Neural progenitor cell (in vitro differentiated cells): Measurements from ENCODE around the gene GTF2H2C. TPM values are rescaled to one million over a fixed set of nuclear protein-coding genes. Genes with fewer than 3 reads are reported as not detected.
"Not testable (repeated sequence)": the region's sequence is repeated elsewhere in the genome, so short reads cannot be mapped to it uniquely, and the experiment has no call there.

Source experiments
- DNase-seq: peaks from one replicate; pipeline ENCODE4 v3.0.0-alpha.2; 2016; ENCODE audit warnings: low spot score
- H2AFZ ChIP-seq: fragments of 200-600 bp; sonication (generic); replicated peaks from 2 replicates; pipeline ENCODE4 v1.6.1; 2016; ENCODE audit warnings: antibody characterized with exemption
- H3F3A ChIP-seq: fragments of 200-600 bp; sonication (generic); 2 replicates; pipeline ENCODE4 v1.6.1; 2016; ENCODE audit warnings: antibody characterized with exemption, low read depth
- H3K27ac ChIP-seq: fragments of 200-600 bp; sonication (generic); 2 replicates; pipeline ENCODE4 v1.5.1; 2016; ENCODE audit warnings: mild to moderate bottlenecking
- H3K27me3 ChIP-seq: fragments of 200-600 bp; sonication (generic); 2 replicates; pipeline ENCODE4 v1.6.1; 2016; ENCODE audit warnings: mild to moderate bottlenecking, moderate library complexity
- H3K36me3 ChIP-seq: fragments of 200-600 bp; sonication (generic); 2 replicates; pipeline ENCODE4 v1.5.1; 2016
- H3K4me1 ChIP-seq: fragments of 200-600 bp; sonication (generic); 2 replicates; pipeline ENCODE4 v1.6.1; 2016; ENCODE audit warnings: mixed run types
- H3K4me2 ChIP-seq: fragments of 200-600 bp; sonication (generic); 2 replicates; pipeline ENCODE4 v1.6.1; 2016
- H3K4me3 ChIP-seq: fragments of 200-600 bp; sonication (generic); 2 replicates; pipeline ENCODE4 v1.5.1; 2016
- H3K79me2 ChIP-seq: fragments of 200-600 bp; sonication (generic); 2 replicates; pipeline ENCODE4 v1.6.1; 2016; ENCODE audit warnings: low read depth
- H3K9ac ChIP-seq: fragments of 200-600 bp; sonication (generic); 2 replicates; pipeline ENCODE4 v1.6.1; 2016
- H3K9me3 ChIP-seq: fragments of 200-600 bp; sonication (generic); 2 replicates; pipeline ENCODE4 v1.5.1; 2016; ENCODE audit warnings: low read depth
- H4K20me1 ChIP-seq: fragments of 200-600 bp; sonication (generic); 2 replicates; pipeline ENCODE4 v1.6.1; 2016; ENCODE audit warnings: low read depth
- H3K27ac Mint-ChIP-seq: 3 replicates; pipeline ENCODE4 v1.8.0; 2021; ENCODE audit warnings: mixed read lengths
- H3K27me3 Mint-ChIP-seq: 2 replicates; pipeline ENCODE4 v1.8.0; 2022; ENCODE audit warnings: low read depth, mild to moderate bottlenecking, inconsistent platforms, moderate library complexity, mixed read lengths; ENCODE audit not compliant: insufficient read depth
- H3K36me3 Mint-ChIP-seq: 3 replicates; pipeline ENCODE4 v1.8.0; 2021; ENCODE audit warnings: mixed read lengths
- H3K4me1 Mint-ChIP-seq: 3 replicates; pipeline ENCODE4 v1.8.0; 2021; ENCODE audit warnings: mixed read lengths
- H3K4me3 Mint-ChIP-seq: 3 replicates; pipeline ENCODE4 v1.8.0; 2021; ENCODE audit warnings: mild to moderate bottlenecking, moderate library complexity, mixed read lengths
- H3K9me3 Mint-ChIP-seq: 3 replicates; pipeline ENCODE4 v1.8.0; 2020; ENCODE audit warnings: mixed read lengths
- CTCF ChIP-seq: fragments of 200-600 bp; sonication (generic); IDR thresholded peaks from 2 replicates; pipeline ENCODE4 v1.5.1; 2017; ENCODE audit warnings: antibody characterized with exemption, mild to moderate bottlenecking
- EZH2 ChIP-seq: fragments of 200-600 bp; sonication (generic); IDR thresholded peaks from 2 replicates; pipeline ENCODE4 v1.6.1; 2017; ENCODE audit warnings: antibody characterized with exemption, mild to moderate bottlenecking, moderate library complexity
- EZH2phosphoT487 ChIP-seq: fragments of 200-600 bp; sonication (generic); IDR thresholded peaks from 2 replicates; pipeline ENCODE4 v1.6.1; 2017; ENCODE audit warnings: antibody characterized with exemption
- total RNA-seq: library from RNA; depleted of rRNA; stranded (reverse); fragments of >200 nt; gene quantifications from 2 replicates; pipeline ENCODE4 v1.2.3, GENCODE V29; 2015; ENCODE audit warnings: low replicate concordance

The GTF2H2C gene
- 70.5 and 71.9 TPM in 2 replicates for total RNA-seq

GRCh38 chr5:69559908-69560330 lies at the start of gene GTF2H2C:
Gene GTF2H2C (plus strand): TSS chr5:69560191. CDS start chr5:69565133, 4,942 bp downstream.
- peak within 1 kb of the TSS; percentile 73 for H3K4me2 ChIP-seq
- H3K27me3 Mint-ChIP-seq, H3K36me3 ChIP-seq, H3K9me3 ChIP-seq, H3K4me1 Mint-ChIP-seq, H3K9ac ChIP-seq, H3K4me1 ChIP-seq, H3K27ac Mint-ChIP-seq, H3K27me3 ChIP-seq, H4K20me1 ChIP-seq, H3K27ac ChIP-seq, H3K9me3 Mint-ChIP-seq, H3K36me3 Mint-ChIP-seq, H3F3A ChIP-seq: not testable (repeated sequence)
- peak within 1 kb of the TSS; percentile 44 for H2AFZ ChIP-seq
- DNase-seq = peak; percentile 82
- peaks cover 10% of the 10 kb centered on the region for H3K79me2 ChIP-seq
- H3K4me3 Mint-ChIP-seq = peak within 1 kb of the TSS; percentile 95
- peak; percentile 54 for TF ChIP-seq CTCF
- H3K4me3 ChIP-seq = peak within 1 kb of the TSS; percentile 50

- Histone ChIP-seq H3K9me3 (no peaks in the 10 kb centered on the region), H3K27me3 (no peaks in the 10 kb centered on the region), H3F3A (no peaks in the 10 kb centered on the region), H3K36me3 (peaks cover 6% of the 10 kb centered on the region), H4K20me1 (no peaks in the 10 kb centered on the region), H3K27ac (no peak overlapping the region), H3K4me3 (no peak overlapping the region), H2AFZ (no peak overlapping the region), H3K4me2 (no peak overlapping the region), H3K4me1 (no peaks in the 10 kb centered on the region), H3K79me2 (no peaks in the 10 kb centered on the region), H3K9ac (no peak overlapping the region)
- no peak for DNase-seq
- TF ChIP-seq EZH2phosphoT487 (no peak), CTCF (no peak), EZH2 (no peak)
- peaks cover 7% of the 10 kb centered on the region for H3K36me3 Mint-ChIP-seq
- no peaks in the 10 kb centered on the region for H3K4me1 Mint-ChIP-seq
- H3K9me3 Mint-ChIP-seq = peaks cover 2% of the 10 kb centered on the region
- H3K4me3 Mint-ChIP-seq = no peak overlapping the region
- H3K27ac Mint-ChIP-seq = no peak overlapping the region
- H3K27me3 Mint-ChIP-seq = no peaks in the 10 kb centered on the region
Measured at GRCh38 chr5:69510694-69511093, 49.3 kb upstream of the GTF2H2C start.

GRCh38 chr5:69512740-69513260 lies 47.2 kb upstream of the GTF2H2C start:
- Histone ChIP-seq H3F3A (no peaks in the 10 kb centered on the region), H3K27ac (no peak overlapping the region), H4K20me1 (no peaks in the 10 kb centered on the region), H3K4me3 (no peak overlapping the region), H3K9ac (no peak overlapping the region), H2AFZ (no peak overlapping the region), H3K36me3 (peaks cover 6% of the 10 kb centered on the region), H3K79me2 (no peaks in the 10 kb centered on the region), H3K4me1 (no peaks in the 10 kb centered on the region), H3K27me3 (no peaks in the 10 kb centered on the region), H3K4me2 (no peak overlapping the region), H3K9me3 (no peaks in the 10 kb centered on the region)
- Mint-ChIP-seq H3K4me1 (no peaks in the 10 kb centered on the region), H3K36me3 (peaks cover 7% of the 10 kb centered on the region), H3K27ac (no peak overlapping the region), H3K9me3 (peaks cover 4% of the 10 kb centered on the region), H3K4me3 (no peak overlapping the region), H3K27me3 (no peaks in the 10 kb centered on the region)
- no peak for DNase-seq
- TF ChIP-seq CTCF (no peak), EZH2 (no peak), EZH2phosphoT487 (no peak)

- not testable (repeated sequence) for H3K27me3 ChIP-seq, H3K79me2 ChIP-seq, H3K4me1 ChIP-seq, H3K4me1 Mint-ChIP-seq, H3F3A ChIP-seq, H3K9me3 Mint-ChIP-seq, H3K4me3 Mint-ChIP-seq, H3K9ac ChIP-seq, H3K9me3 ChIP-seq, H3K36me3 ChIP-seq, H2AFZ ChIP-seq, DNase-seq, H3K27ac ChIP-seq, H3K4me2 ChIP-seq, H3K27me3 Mint-ChIP-seq, H3K36me3 Mint-ChIP-seq, H3K27ac Mint-ChIP-seq, H3K4me3 ChIP-seq, H4K20me1 ChIP-seq
Measured at GRCh38 chr5:69515570-69515969, 44.4 kb upstream of the GTF2H2C start.
